HFF-Myc (cell line): ENCODE results near the gene RPP40.

Source experiments
- DNase-seq: peaks from one replicate; pipeline ENCODE4 v3.0.0-alpha.2; 2011; ENCODE audit warnings: low read depth; ENCODE audit errors: extremely low read depth
- H3K4me3 ChIP-seq: replicated peaks from 2 replicates; pipeline ENCODE4 v1.5.1; 2011; ENCODE audit warnings: low read depth, mild to moderate bottlenecking, control low read depth, low read length
- CTCF ChIP-seq: IDR thresholded peaks from 2 replicates; pipeline ENCODE4 v1.5.1; 2012; ENCODE audit warnings: mild to moderate bottlenecking, low read depth, low read length, control low read depth; ENCODE audit errors: missing control alignments

The RPP40 gene

GRCh38 chr6:4946521-4946920, 57.3 kb downstream of the RPP40 start:
- DNase-seq, result no peak
- TF ChIP-seq CTCF, result no peak
- no peak overlapping the region for H3K4me3 ChIP-seq
